Mesendoderm (in vitro differentiated cells): ENCODE measurements around the gene MVB12B.

ENCODE experiments used
- DNase-seq: peaks from one replicate; pipeline ENCODE4 v3.0.0; 2013
- H2AK5ac ChIP-seq: 2 replicates; pipeline ENCODE4 v1.6.1; 2013; ENCODE audit warnings: low read length, inconsistent platforms
- H2BK120ac ChIP-seq: 2 replicates; pipeline ENCODE4 v1.6.1; 2013; ENCODE audit warnings: low read depth, mild to moderate bottlenecking, low read length, moderate library complexity, mixed read lengths
- H2BK15ac ChIP-seq: replicated peaks from 2 replicates; pipeline ENCODE4 v1.6.1; 2013; ENCODE audit warnings: low read depth, mild to moderate bottlenecking, moderate library complexity
- H2BK5ac ChIP-seq: 2 replicates; pipeline ENCODE4 v1.6.1; 2013; ENCODE audit warnings: low read length, inconsistent platforms
- H3K18ac ChIP-seq: 2 replicates; pipeline ENCODE4 v1.6.1; 2013; ENCODE audit warnings: mild to moderate bottlenecking, low read length, mixed read lengths
- H3K23ac ChIP-seq: one replicate; pipeline ENCODE4 v1.6.1; 2013; ENCODE audit warnings: low read length
- H3K27ac ChIP-seq: 2 replicates; pipeline ENCODE4 v1.5.1; 2013; ENCODE audit warnings: low read depth, mild to moderate bottlenecking, inconsistent platforms, low read length, moderate library complexity
- H3K27me3 ChIP-seq: 2 replicates; pipeline ENCODE4 v1.6.1; 2013; ENCODE audit warnings: low read length, control low read depth, mild to moderate bottlenecking, inconsistent platforms; ENCODE audit not compliant: insufficient read depth, poor library complexity
- H3K36me3 ChIP-seq: 2 replicates; pipeline ENCODE4 v1.6.1; 2013; ENCODE audit warnings: low read length, inconsistent platforms; ENCODE audit not compliant: control insufficient read depth, insufficient read depth
- H3K4ac ChIP-seq: one replicate; pipeline ENCODE4 v1.6.1; 2013; ENCODE audit warnings: low read depth, mild to moderate bottlenecking, low read length, moderate library complexity
- H3K4me1 ChIP-seq: 2 replicates; pipeline ENCODE4 v1.6.1; 2013; ENCODE audit warnings: low read depth, low read length, inconsistent platforms; ENCODE audit not compliant: control insufficient read depth
- H3K4me2 ChIP-seq: 2 replicates; pipeline ENCODE4 v1.6.1; 2013; ENCODE audit warnings: low read length
- H3K4me3 ChIP-seq: 2 replicates; pipeline ENCODE4 v1.5.1; 2013; ENCODE audit warnings: mild to moderate bottlenecking, low read length
- H3K56ac ChIP-seq: one replicate; pipeline ENCODE4 v1.6.1; 2013; ENCODE audit warnings: low read length
- H3K79me1 ChIP-seq: 2 replicates; pipeline ENCODE4 v1.6.1; 2013; ENCODE audit warnings: low read length, inconsistent platforms
- H3K79me2 ChIP-seq: 2 replicates; pipeline ENCODE4 v1.6.1; 2013; ENCODE audit warnings: mild to moderate bottlenecking, low read length; ENCODE audit not compliant: control insufficient read depth, insufficient read depth
- H3K9ac ChIP-seq: 2 replicates; pipeline ENCODE4 v1.6.1; 2013; ENCODE audit warnings: low read length, inconsistent platforms
- H4K5ac ChIP-seq: one replicate; pipeline ENCODE4 v1.6.1; 2013; ENCODE audit warnings: low read length
- H4K8ac ChIP-seq: one replicate; pipeline ENCODE4 v1.6.1; 2013; ENCODE audit warnings: low read depth, mild to moderate bottlenecking, control low read depth, low read length, moderate library complexity
- WGBS: extraction: QIAGEN DNeasy Blood & Tissue Kit; methylation state at CpG from one replicate; pipeline ENCODE4 v1.1.7; 2013; ENCODE audit warnings: low lambda C conversion rate, missing lambda C conversion rate; ENCODE audit not compliant: insufficient coverage; ENCODE audit errors: extremely low coverage; 5-methylcytosine and 5-hydroxymethylcytosine counted together

Gene MVB12B

DNA sequence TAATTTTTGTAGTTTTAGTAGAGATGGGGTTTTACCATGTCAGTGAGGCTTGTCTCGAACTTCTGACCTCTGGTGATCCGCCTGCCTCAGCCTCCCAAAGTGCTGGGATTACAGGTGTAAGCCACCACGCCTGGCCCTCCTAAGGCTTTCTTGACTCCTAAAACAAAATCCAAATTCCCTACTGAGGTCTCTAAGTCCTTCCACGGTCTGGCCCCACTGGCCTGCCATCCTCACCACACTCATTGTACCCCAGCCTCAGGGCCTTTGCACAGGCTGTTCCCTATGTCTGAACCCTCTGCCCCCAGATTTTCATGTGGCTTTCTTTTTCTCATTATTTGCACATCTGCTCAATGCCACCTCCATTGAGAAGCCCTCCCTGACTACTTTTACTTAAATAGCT lies 34.7 kb upstream of the MVB12B start:
- Histone ChIP-seq H3K4me2 (no peak overlapping the region), H2AK5ac (no peak overlapping the region), H3K4me1 (no peaks in the 10 kb centered on the region), H3K56ac (no peak overlapping the region), H3K79me2 (no peaks in the 10 kb centered on the region), H4K8ac (no peak overlapping the region), H4K5ac (no peak overlapping the region), H3K4me3 (no peak overlapping the region), H3K23ac (no peak overlapping the region), H2BK15ac (no peak overlapping the region), H3K79me1 (no peaks in the 10 kb centered on the region), H3K36me3 (no peaks in the 10 kb centered on the region), H3K9ac (no peak overlapping the region), H2BK5ac (no peak overlapping the region), H3K27ac (no peak overlapping the region), H3K18ac (no peak overlapping the region), H2BK120ac (no peak overlapping the region), H3K4ac (no peak overlapping the region), H3K27me3 (no peaks in the 10 kb centered on the region)
- WGBS, result no CpG with 5 or more reads among the region's 4 CpGs
- no peak for DNase-seq

DNA sequence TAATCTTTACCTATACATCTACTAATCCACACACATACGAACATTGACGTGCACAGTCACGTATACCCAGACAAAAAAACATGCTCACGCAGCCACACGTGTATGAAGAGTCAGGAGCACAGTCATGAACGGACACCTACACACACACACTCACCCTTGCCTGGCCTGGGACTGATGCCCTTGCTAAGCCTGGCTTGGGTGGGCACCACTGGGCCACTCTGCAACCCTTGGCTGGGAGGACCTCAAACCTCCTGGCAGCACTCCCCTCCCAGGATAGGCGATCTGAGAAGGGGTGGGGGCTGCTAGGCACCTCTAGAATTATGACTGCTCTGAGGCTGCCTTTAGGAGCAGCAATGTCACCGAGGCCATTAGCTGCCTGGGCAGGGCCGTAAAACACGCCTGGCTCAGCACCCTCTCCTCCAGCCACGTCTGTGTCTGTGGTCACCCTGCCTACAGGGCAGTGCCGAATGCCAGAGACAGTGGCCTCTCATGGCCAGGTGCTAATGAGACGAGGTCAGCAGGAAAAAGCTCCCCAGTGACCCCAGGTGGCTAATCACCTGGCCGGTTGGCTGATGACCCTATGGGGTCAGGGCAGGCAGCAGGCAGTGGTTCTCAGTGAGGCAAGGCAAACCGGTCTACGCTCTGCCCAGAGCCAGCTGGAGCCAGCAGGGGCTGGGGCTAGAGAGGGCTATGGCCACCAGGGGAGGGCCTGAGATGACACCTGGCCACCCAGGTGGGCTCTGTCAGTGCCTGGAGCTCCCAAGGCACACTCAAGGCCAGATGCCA lies 33.7 kb upstream of the MVB12B start:
- H3K9ac ChIP-seq, result no peak overlapping the region
- no peak overlapping the region for H2BK15ac ChIP-seq
- no peaks in the 10 kb centered on the region for H3K27me3 ChIP-seq
- no peaks in the 10 kb centered on the region for H3K4me1 ChIP-seq
- H4K8ac ChIP-seq, result no peak overlapping the region
- 100% methylated on average over 1 of the region's 16 CpGs for WGBS
- no peaks in the 10 kb centered on the region for H3K79me1 ChIP-seq
- no peaks in the 10 kb centered on the region for H3K36me3 ChIP-seq
- no peak overlapping the region for H2AK5ac ChIP-seq
- no peak overlapping the region for H3K4me2 ChIP-seq
- DNase-seq, result no peak
- H3K4me3 ChIP-seq, result no peak overlapping the region
- no peak overlapping the region for H3K18ac ChIP-seq
- H3K23ac ChIP-seq, result no peak overlapping the region
- no peak overlapping the region for H2BK5ac ChIP-seq
- H3K79me2 ChIP-seq, result no peaks in the 10 kb centered on the region
- H3K27ac ChIP-seq, result no peak overlapping the region
- no peak overlapping the region for H3K4ac ChIP-seq
- no peak overlapping the region for H4K5ac ChIP-seq
- no peak overlapping the region for H3K56ac ChIP-seq
- H2BK120ac ChIP-seq, result no peak overlapping the region

DNA sequence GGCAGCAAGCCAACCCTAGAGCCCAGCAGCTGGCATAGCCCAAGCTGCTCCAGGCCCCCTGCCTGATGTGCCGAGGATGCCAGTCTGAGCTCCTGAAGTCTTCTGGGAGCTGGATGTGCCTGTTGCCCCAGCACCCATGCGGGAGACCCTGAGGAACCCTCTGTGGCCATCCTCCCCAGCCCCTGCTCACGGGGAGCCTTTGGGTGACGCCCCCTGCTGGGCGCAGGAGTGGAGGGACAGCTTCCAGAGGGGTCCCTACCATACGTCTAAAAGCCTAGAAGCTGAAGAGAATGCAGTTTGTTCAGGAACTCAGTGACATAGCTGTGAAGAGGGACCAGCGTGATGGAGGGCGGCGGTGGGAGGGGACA lies 33.1 kb upstream of the MVB12B start:
- no peak overlapping the region for H3K4me3 ChIP-seq
- no peaks in the 10 kb centered on the region for H3K4me1 ChIP-seq
- H2BK5ac ChIP-seq, result no peak overlapping the region
- H3K56ac ChIP-seq, result no peak overlapping the region
- no peak overlapping the region for H3K9ac ChIP-seq
- WGBS, result no CpG with 5 or more reads among the region's 9 CpGs
- no peak overlapping the region for H2AK5ac ChIP-seq
- H3K23ac ChIP-seq, result no peak overlapping the region
- H2BK15ac ChIP-seq, result no peak overlapping the region
- no peak overlapping the region for H4K5ac ChIP-seq
- no peak overlapping the region for H3K18ac ChIP-seq
- no peak overlapping the region for H3K27ac ChIP-seq
- no peaks in the 10 kb centered on the region for H3K36me3 ChIP-seq
- H3K4me2 ChIP-seq, result no peak overlapping the region
- no peak overlapping the region for H2BK120ac ChIP-seq
- no peaks in the 10 kb centered on the region for H3K79me1 ChIP-seq
- H3K27me3 ChIP-seq, result no peaks in the 10 kb centered on the region
- H3K79me2 ChIP-seq, result no peaks in the 10 kb centered on the region
- H4K8ac ChIP-seq, result no peak overlapping the region
- H3K4ac ChIP-seq, result no peak overlapping the region
- peak; percentile 28 for DNase-seq

DNA sequence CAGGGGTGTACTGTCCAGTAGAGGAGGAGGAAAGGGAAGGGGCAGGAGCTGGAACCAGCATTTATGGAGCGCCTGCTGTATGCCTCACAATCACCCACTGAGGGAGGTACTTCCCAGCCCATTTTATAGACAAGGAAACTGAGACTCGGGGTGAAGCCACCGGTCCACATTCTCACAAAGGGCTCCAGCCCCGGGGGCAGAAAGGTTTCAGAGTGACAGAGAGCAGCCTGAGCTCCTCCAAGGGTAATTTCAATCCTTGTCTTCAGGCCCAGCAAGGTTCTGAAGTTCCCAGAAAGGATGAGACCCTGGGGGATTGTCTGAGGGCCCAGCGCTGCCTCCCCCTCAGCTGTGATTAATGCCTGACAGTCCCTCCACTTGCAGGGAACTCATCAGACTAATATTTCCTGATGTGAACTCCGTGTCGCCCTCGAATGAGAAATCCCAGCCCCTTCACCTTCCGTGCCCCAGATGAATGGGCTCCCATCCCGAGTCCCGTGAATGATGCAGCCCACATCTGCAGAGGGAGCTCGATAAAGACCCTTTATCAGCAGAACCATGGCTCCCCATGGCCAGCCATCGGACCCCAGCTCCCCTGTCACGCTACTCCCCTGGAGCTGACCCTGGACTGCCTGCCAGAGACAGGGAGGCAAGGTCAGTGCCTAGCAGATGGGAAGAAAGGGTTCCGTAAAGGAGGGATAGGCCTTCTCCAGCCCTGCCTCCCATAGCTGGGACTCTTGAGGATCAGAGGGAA lies 32.1 kb upstream of the MVB12B start:
- H3K4ac ChIP-seq, result no peak overlapping the region
- no peaks in the 10 kb centered on the region for H3K79me2 ChIP-seq
- H3K4me3 ChIP-seq, result no peak overlapping the region
- no peak overlapping the region for H2BK15ac ChIP-seq
- no peak overlapping the region for H4K8ac ChIP-seq
- H2BK5ac ChIP-seq, result no peak overlapping the region
- H3K79me1 ChIP-seq, result no peaks in the 10 kb centered on the region
- no peaks in the 10 kb centered on the region for H3K36me3 ChIP-seq
- no peak overlapping the region for H3K23ac ChIP-seq
- no peak overlapping the region for H2AK5ac ChIP-seq
- H4K5ac ChIP-seq, result no peak overlapping the region
- no peak overlapping the region for H3K18ac ChIP-seq
- no peak overlapping the region for H3K27ac ChIP-seq
- H3K27me3 ChIP-seq, result no peaks in the 10 kb centered on the region
- H2BK120ac ChIP-seq, result no peak overlapping the region
- DNase-seq, result no peak
- H3K9ac ChIP-seq, result no peak overlapping the region
- H3K4me1 ChIP-seq, result no peaks in the 10 kb centered on the region
- no peak overlapping the region for H3K4me2 ChIP-seq
- WGBS, result no CpG with 5 or more reads among the region's 15 CpGs
- no peak overlapping the region for H3K56ac ChIP-seq

DNA sequence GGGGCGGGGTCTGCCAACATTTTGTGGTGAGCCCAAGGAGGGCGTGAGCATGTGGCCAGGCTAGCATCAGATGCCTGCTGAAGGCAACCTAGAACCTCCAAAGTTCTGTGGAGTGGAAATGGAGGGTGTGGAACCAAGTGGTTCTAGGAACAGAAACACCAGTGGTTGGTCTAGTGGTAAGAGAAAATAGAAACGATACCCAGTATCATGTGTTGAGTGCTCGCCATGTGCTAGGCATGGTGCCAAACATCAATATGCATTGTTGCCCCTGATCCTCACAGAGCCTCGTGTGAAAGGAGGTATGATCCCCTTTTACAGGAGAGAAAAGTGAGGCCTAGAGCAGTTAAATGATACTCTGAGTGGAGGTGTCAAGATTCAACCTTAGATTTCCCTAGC lies 31.5 kb upstream of the MVB12B start:
- H2BK120ac ChIP-seq, result no peak overlapping the region
- no peaks in the 10 kb centered on the region for H3K27me3 ChIP-seq
- H3K27ac ChIP-seq, result no peak overlapping the region
- no peak overlapping the region for H3K56ac ChIP-seq
- H3K79me1 ChIP-seq, result no peaks in the 10 kb centered on the region
- no peak overlapping the region for H3K9ac ChIP-seq
- no peak overlapping the region for H3K4me2 ChIP-seq
- H3K36me3 ChIP-seq, result no peaks in the 10 kb centered on the region
- no peaks in the 10 kb centered on the region for H3K79me2 ChIP-seq
- no peak overlapping the region for H4K5ac ChIP-seq
- no peak overlapping the region for H3K4ac ChIP-seq
- no CpG with 5 or more reads among the region's 5 CpGs for WGBS
- no peak for DNase-seq
- no peaks in the 10 kb centered on the region for H3K4me1 ChIP-seq
- H3K18ac ChIP-seq, result no peak overlapping the region
- no peak overlapping the region for H2BK5ac ChIP-seq
- no peak overlapping the region for H3K4me3 ChIP-seq
- H3K23ac ChIP-seq, result no peak overlapping the region
- H4K8ac ChIP-seq, result no peak overlapping the region
- no peak overlapping the region for H2BK15ac ChIP-seq
- H2AK5ac ChIP-seq, result no peak overlapping the region
